LNCAP (cell line): Measurements from ENCODE around the gene LTN1.

Experiments
- CTCF ChIP-seq: fragments of 450-650 bp; IDR thresholded peaks from 2 replicates; pipeline ENCODE4 v1.5.1; 2017; ENCODE audit warnings: mild to moderate bottlenecking

LTN1 gene

DNA sequence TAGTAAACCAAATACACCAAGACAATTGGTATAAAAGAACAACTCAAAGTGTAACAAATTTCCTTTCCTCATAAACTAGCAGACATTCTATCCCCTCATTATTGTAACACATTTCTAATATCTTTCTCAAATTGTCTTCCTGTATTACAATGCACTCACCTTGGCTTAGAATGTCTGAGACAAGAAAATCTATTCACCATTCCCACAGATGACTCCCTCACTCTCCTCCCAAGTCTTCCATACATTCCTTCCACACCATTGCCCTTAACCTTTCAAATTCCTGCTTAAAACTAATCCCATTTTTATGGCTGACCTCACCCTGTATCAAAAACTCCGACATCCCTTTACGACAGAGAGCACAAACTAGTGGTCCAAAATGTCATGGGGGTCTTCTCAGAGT lies 56.0 kb downstream of the LTN1 start:
- TF ChIP-seq CTCF, result no peak

DNA sequence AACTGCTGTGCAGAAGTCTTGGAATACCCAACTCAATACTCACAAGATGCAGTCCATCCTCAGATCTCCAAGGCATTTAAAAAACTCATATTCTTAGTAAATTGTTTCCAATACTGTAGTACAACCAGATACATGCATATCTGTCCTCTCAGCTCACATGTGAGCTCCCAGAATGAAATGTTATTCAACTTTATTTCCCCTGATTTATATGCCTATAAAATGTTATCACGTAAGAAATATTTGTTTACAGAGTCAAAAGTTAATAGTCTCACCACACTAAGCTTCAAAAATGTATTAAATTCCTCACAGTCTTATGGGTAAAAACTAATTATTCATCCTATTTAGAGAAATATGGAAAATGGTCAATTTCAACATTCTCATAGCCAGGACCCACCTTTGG lies 56.6 kb downstream of the LTN1 start:
- TF ChIP-seq CTCF, result no peak

DNA sequence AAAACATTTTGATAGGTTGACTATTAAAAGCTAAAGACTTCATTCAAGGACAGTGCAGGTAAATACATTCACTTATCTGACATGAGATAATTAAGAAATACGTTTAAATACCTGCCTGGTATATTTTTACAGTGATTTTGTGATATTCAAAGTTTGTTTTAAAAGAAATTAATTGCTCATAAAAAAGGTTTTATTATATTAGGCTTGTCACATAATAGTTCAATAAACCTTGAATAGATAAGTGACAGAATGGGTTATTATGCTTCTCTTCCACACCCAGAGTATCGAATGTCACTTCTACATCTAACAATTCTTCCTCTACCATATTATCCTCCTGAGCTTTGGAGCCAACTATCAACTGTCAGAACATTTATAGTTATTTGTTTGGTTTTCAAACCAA lies 60.0 kb downstream of the LTN1 start:
- no peak for TF ChIP-seq CTCF

GRCh38 chr21:28928578-28929420 lies 63.9 kb downstream of the LTN1 start:
- TF ChIP-seq CTCF, result no peak

GRCh38 chr21:28927130-28927529 lies 65.5 kb downstream of the LTN1 start:
- no peak for TF ChIP-seq CTCF

- no peak for TF ChIP-seq CTCF
These were observed 69.2 kb downstream of the LTN1 start for GRCh38 chr21:28923439-28923975.

- no peak for TF ChIP-seq CTCF
These were observed 70.3 kb downstream of the LTN1 start for GRCh38 chr21:28922368-28922767.
